GM21526 (cell line): Measurements from ENCODE around the gene ATF2.

Source experiments
- ATAC-seq: cut with Tn5 transposase; IDR thresholded peaks from one replicate; pipeline ENCODE4 v1.9.1; 2021; ENCODE audit warnings: moderate library complexity; ENCODE audit not compliant: unreplicated experiment, low FRiP score

Gene ATF2

DNA sequence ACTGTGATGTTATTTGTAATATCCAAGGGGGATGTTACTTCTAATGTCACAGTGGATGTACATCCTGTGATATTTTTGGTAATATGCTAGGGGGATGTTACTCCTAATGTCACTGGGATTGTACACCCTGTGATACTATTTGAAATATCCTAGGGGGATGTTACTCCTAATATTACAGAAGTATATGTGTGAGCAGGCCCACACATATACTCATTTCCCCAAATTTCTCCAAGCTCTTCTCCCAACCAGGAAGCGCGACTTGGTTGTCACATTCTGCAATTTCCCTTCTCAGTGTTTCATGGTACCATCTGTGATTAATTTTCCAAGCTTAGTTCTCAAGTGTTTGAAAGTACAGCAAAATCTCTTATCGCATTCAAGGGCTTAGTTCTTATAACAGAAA lies 133.3 kb downstream of the ATF2 start:
- ATAC-seq = no peak

DNA sequence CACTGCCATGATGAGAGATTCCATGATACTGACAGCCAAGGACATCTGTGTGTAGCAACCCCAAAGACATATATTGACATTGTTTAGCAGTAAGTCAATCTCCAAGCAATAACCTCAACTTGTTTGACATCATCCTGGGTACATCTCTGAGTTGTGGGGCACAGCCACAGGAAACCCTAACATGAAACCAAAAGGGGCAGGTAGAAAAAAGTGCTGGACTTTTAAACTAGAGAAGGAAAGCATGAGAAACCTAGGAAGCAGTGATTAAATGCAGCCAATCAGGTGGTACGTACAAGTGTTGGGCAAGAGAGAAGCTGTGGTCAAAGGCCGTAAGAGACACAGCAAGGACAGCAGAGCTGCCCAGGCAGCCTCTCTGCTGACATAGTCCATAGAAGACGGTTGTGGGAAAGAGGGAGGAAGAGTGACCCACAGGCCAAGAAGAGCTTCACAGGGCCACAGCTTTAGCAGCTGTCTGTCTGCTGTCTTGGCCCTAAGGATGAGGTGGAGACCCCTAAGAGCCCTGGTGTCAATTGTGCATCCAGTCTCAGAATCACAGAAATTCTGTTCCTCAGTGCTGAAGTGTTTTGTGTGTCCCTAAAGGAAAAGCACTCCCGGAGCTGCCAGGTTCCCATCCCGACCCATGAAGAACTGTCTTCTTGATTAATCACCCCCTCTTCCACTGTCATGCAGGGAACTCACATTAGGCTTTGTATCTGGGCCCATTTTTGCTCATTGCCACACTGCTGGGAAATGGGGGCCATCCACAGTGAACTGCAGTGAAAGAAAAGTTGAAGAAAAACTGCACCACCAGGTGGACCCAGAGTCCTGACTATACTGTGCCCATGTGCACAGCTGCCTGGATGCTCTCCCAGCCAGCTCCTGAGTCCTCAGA lies 137.4 kb downstream of the ATF2 start:
- ATAC-seq = no peak

DNA sequence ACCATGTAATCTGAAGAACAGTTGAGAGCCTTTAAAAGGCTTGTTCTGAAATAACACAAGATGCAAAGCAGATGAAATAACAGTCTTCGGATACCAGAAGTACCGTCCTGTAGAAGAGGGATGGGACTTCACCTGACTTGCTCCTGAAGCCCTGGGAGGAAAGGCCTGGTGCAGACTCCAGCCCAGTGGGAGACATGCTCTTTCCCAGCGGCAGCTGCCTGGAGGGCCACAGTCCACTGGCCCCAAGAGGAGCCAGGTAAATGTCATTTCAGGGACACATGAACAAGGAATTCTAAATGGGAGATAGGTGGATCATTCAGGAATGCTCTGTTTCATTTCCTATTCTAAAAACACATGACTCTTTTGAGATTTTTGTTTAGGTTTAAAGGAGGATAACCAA lies 140.2 kb downstream of the ATF2 start:
- no peak for ATAC-seq

DNA sequence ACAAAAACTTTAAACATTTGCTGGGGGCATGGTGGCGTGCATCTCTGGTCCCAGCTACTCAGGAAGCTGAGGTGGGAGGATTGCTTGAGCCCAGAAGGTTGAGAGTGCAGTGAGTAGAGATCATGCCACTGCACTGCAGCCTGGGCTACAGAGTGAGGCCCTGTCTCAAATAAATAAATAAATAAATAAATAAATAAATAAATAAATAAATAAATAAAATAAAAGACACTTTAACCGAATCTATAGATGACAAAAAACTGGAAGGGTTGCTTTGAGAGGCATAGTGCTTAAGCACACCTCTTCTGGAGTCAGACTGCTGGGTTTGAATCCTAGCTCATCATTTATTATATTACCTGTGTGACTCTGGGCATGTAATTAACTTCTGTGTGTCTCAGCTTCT lies 141.6 kb downstream of the ATF2 start:
- ATAC-seq = no peak

DNA sequence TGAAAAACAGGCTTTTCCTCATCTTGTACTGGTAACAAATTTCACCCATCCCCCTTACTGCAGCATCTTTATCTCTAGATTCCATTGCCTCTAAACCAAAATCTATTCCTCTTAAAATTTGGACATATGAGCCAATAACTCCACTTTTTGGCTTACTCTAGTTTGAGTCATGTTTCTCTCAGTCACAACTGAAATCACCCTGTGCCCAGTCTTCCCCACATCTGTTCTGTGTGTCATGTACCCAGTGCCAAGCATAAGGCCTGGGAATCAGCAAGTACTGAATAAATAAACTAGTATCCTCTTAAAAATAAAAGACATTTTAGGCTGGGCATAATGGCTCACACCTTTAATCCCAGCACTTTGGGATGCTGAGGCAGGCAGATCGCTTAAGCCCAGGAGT lies 142.1 kb downstream of the ATF2 start:
- no peak for ATAC-seq

DNA sequence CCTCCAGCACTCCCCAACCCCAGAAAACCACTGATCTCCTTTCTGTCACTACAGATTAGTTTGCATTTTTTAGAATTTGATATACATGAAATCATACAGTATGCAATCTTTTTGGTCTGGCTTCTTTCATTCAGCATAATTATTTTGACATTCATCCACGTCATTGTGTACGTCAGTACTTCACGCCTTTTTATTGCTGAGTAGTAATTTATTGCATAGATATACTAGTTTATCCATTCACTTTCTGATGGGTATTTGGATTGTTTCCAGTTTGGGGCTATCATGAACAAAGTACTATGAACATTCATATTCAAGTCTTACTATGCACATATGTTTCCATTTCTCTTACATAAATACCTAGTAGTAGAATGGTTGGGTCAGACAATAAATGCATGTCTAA lies 142.8 kb downstream of the ATF2 start:
- no peak for ATAC-seq

DNA sequence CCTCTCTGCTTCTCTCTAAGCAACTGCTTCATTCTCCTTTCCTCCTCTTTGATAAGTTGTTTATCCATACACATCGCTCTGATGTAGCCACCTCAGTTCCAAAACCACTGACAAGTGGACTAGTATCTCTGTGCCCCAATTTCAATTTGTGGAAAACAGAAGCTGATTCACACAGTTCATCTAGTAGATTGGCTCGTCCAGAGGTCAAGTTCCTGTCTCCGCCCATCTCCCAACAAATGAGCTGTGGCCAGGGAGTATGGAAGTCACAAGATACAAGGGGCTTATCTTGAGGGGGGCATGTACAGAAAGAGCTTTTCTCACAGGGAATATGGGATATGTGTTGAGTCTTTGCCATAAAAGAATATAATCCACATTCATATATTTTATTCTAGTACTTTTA lies 145.1 kb downstream of the ATF2 start:
- ATAC-seq = no peak
